Measurements from ENCODE around the gene JUNB. TPM values are rescaled to one million over a fixed set of nuclear protein-coding genes. Genes with fewer than 3 reads are reported as not detected.
A peak's percentile ranks its signal among the peaks of the same experiment; 100 is the strongest.

The JUNB gene
- total and polyA plus RNA-seq, 2 of the 13 experiments (the other 11 are each of a cell fraction or from before 2014, with no cell fraction given): 7.7 to 8.2 TPM

GRCh38 chr19:12825254-12826131 lies 34.2 kb downstream of the JUNB start (continued):
- TF ChIP-seq TIGD3 (CRISPR knock-in tag; IDR thresholded peaks at IDR 0.05; ENCODE audit: borderline replicate concordance): no peak
- no peak for TF ChIP-seq ZNF747 (CRISPR knock-in tag; IDR thresholded peaks at IDR 0.05; ENCODE audit: borderline replicate concordance)
- no peak for TF ChIP-seq SOX13 (IDR thresholded peaks at IDR 0.05)
- TF ChIP-seq SOX13 (CRISPR knock-in tag; conservative IDR thresholded peaks at IDR 0.05 in 1 of 2, IDR thresholded peaks at IDR 0.05 in 1 of 2): peak in 1 of 2 experiments; percentile 22; a peak in 1 of 4 replicates
- TF ChIP-seq MLX (CRISPR knock-in tag; IDR thresholded peaks at IDR 0.05): no peak
- no peak for TF ChIP-seq BCL3 (CRISPR knock-in tag; IDR thresholded peaks at IDR 0.05)
- no peak for TF ChIP-seq REPIN1 (CRISPR knock-in tag; IDR thresholded peaks at IDR 0.05; ENCODE audit: borderline replicate concordance, low read depth)
- no peak for TF ChIP-seq MTERF4 (CRISPR knock-in tag; IDR thresholded peaks at IDR 0.05)
- TF ChIP-seq, protein P1, sequence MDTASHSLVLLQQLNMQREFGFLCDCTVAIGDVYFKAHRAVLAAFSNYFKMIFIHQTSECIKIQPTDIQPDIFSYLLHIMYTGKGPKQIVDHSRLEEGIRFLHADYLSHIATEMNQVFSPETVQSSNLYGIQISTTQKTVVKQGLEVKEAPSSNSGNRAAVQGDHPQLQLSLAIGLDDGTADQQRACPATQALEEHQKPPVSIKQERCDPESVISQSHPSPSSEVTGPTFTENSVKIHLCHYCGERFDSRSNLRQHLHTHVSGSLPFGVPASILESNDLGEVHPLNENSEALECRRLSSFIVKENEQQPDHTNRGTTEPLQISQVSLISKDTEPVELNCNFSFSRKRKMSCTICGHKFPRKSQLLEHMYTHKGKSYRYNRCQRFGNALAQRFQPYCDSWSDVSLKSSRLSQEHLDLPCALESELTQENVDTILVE (CRISPR knock-in tag; IDR thresholded peaks at IDR 0.05): no peak
- TF ChIP-seq RFX5 (IDR thresholded peaks at IDR 0.05; ENCODE audit: low read depth, low read length): no peak
- TF ChIP-seq RXRB (CRISPR knock-in tag; IDR thresholded peaks at IDR 0.05; ENCODE audit: borderline replicate concordance): 0 out of 2 replicates have a peak, but pooled peaks have one; percentile 28
- TF ChIP-seq ZNF574 (CRISPR knock-in tag; IDR thresholded peaks at IDR 0.05): no peak
- TF ChIP-seq SALL2 (CRISPR knock-in tag; IDR thresholded peaks at IDR 0.05): no peak
- no peak for TF ChIP-seq HMGA1 (CRISPR knock-in tag; conservative IDR thresholded peaks at IDR 0.05)
- TF ChIP-seq IKZF5 (CRISPR knock-in tag; IDR thresholded peaks at IDR 0.05): peak; percentile 46; the same call in 1 of the 2 replicates
- no peak for TF ChIP-seq ARNTL (CRISPR knock-in tag; IDR thresholded peaks at IDR 0.05)
- TF ChIP-seq ZNF10 (CRISPR knock-in tag; IDR thresholded peaks at IDR 0.05; ENCODE audit: borderline replicate concordance, low read depth): no peak

Data from HepG2 (cell line).